GM12878 (cell line): ENCODE results near the gene TSPAN12.

Experiments
- ATF3 ChIP-seq: IDR thresholded peaks from 2 replicates; pipeline ENCODE4 v1.6.1; 2011; ENCODE audit warnings: low read depth, mild to moderate bottlenecking, low read length, moderate library complexity, borderline replicate concordance; ENCODE audit errors: extremely low read depth
- BRCA1 ChIP-seq: IDR thresholded peaks from 2 replicates; pipeline ENCODE4 v1.6.1; 2011; ENCODE audit warnings: low read depth, low read length, improper control_type of control experiment
- CREM ChIP-seq: IDR thresholded peaks from 2 replicates; pipeline ENCODE4 v1.6.1; 2014; ENCODE audit warnings: antibody characterized with exemption, low read depth
- CTCF ChIP-seq, 3 experiments: IDR thresholded peaks in 2 of 3; conservative IDR thresholded peaks in 1 of 3; 2 replicates each; pipeline ENCODE4 v1.5.1; 2011; ENCODE audit warnings: low read depth in 3 of 3, low read length in 3 of 3, mild to moderate bottlenecking in 3 of 3, control low read depth in 2 of 3, moderate library complexity in 2 of 3, inconsistent platforms in 1 of 3, mixed read lengths in 1 of 3; ENCODE audit not compliant: control insufficient read depth in 2 of 3, insufficient read depth in 1 of 3; ENCODE audit errors: extremely low read depth in 1 of 3
- EP300 ChIP-seq, 2 experiments: fragments of 150-350 bp in 1 of 2; IDR thresholded peaks; 2 replicates each; pipeline ENCODE4 v1.6.1; 2011 to 2012; ENCODE audit warnings: low read depth in 2 of 2, low read length in 2 of 2, borderline replicate concordance in 1 of 2, improper control_type of control experiment in 1 of 2, inconsistent platforms in 1 of 2; ENCODE audit not compliant: control insufficient read depth in 1 of 2
- FOS ChIP-seq: IDR thresholded peaks from 3 replicates; pipeline ENCODE4 v1.6.1; 2011; ENCODE audit warnings: borderline replicate concordance; ENCODE audit not compliant: insufficient read length; ENCODE audit errors: extremely low read depth
- HCFC1 ChIP-seq: fragments of 150-350 bp; IDR thresholded peaks from 2 replicates; pipeline ENCODE4 v1.6.1; 2014; ENCODE audit warnings: low read length
- HDGF ChIP-seq: fragments of 450-650 bp; IDR thresholded peaks from 2 replicates; pipeline ENCODE4 v1.6.1; 2016; ENCODE audit warnings: antibody characterized with exemption
- POLR2A ChIP-seq: IDR thresholded peaks from 2 replicates; pipeline ENCODE4 v1.6.1; 2011; ENCODE audit warnings: low read depth, mild to moderate bottlenecking, low read length
- RFX5 ChIP-seq: IDR thresholded peaks from 2 replicates; pipeline ENCODE4 v1.6.1; 2011; ENCODE audit warnings: low read depth, low read length, improper control_type of control experiment
- SMARCA5 ChIP-seq: fragments of 450-650 bp; IDR thresholded peaks from 2 replicates; pipeline ENCODE4 v1.6.1; 2017; ENCODE audit warnings: mild to moderate bottlenecking
- TCF12 ChIP-seq: IDR thresholded peaks from 2 replicates; pipeline ENCODE4 v1.6.1; 2011; ENCODE audit warnings: low read depth, mild to moderate bottlenecking, low read length

- TF ChIP-seq CTCF (IDR thresholded peaks at IDR 0.05 in 2 of 3, conservative IDR thresholded peaks at IDR 0.05 in 1 of 3; ENCODE audit: control insufficient read depth in 2 of 3, extremely low read depth in 1 of 3, insufficient read depth in 1 of 3, low read depth in 3 of 3, low read length in 3 of 3) (no peak), POLR2A (no peak), FOS (no peak), RFX5 (no peak), CREM (no peak), HCFC1 (no peak), ATF3 (no peak), HDGF (no peak), SMARCA5 (no peak), EP300 (IDR thresholded peaks at IDR 0.05; ENCODE audit: borderline replicate concordance in 1 of 2, control insufficient read depth in 1 of 2, low read depth in 2 of 2, low read length in 2 of 2) (no peak), TCF12 (no peak), BRCA1 (no peak)
Observed at GRCh38 chr7:120770206-120770605, 87.7 kb downstream of the TSPAN12 start.
